HTERT RPE-1 (cell line): Measurements from ENCODE around the gene PRIM2.
"Not testable (repeated sequence)": the region's sequence is repeated elsewhere in the genome, so short reads cannot be mapped to it uniquely, and the experiment has no call there.

Experiments
- in situ Hi-C: fragments of 300-500 bp; cut with MboI; formaldehyde crosslinking; loops from 4 replicates; pipeline ENCODE4 v1.14.3; 2020; ENCODE audit warnings: low sequenced_read_pairs

The PRIM2 gene

DNA sequence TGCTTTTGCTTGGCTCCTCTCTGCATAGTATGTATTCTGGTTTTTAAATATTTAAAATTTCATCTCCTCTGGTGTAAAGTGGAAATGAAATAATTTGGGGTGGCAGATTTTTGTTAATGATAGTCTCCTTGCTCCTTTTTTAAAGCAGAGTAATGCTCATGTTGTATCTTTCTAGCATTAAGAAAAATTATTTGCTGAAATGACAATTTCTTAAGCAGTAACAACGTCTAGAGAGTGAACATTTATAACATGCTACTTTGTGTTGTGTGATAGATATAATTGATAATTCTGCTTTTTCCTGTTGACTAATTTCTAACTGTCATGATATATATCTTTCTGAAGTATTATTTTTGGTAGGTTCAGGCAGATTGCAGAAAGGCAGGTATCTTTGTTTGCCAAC lies 127.4 kb downstream of the PRIM2 start:
- in situ Hi-C loops = not testable (repeated sequence)

DNA sequence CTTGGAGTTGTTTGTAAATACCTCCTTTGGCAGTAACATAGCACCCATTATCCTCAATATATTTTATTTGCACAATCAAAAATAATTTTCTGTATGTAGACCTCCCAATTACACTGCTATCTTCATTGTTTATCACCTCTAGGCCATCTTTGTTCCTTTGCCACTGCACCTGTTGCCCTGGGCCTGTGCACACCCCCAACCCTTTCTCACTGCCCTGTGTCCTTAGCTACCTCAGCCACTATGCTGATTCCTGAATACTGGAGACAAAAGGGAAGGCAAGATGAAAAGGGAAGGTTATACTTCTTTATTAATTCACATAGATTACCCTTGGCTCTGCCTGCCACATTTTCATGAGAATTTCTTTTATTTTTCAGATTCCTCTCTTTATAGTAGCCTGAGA lies 127.9 kb downstream of the PRIM2 start:
- in situ Hi-C loops = not testable (repeated sequence)

DNA sequence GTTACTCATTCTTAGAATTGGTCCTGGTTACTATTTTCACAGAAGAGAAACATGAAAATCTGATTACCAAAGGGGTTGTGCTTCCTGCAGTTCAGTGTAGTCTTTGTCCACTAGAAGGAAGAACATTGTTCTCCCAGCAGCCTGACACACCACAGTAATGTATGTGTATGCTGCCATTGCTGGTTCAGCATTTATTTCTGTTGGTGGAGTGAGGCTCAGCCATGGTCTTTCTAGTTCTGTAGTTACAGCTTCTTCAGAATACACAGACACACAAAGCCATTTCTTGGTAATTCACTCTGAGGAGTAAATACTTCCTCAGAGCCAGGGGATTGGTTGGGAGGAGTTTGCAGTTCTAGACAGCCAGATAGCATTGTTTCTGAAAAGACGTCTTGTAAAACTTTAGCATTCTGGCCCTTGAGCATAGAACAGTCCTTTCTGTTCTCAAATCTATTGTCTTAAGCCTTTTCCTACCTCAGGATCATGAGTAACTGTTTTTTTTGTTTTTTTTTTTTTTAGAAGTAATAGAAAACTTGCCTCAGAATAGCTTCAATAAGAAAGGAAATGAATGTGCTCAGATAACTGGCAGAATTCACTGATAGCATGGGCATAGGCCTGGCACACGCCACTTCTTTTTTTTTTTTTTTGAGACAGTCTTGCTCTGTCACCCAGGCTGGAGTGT lies 128.5 kb downstream of the PRIM2 start:
- in situ Hi-C loops = not testable (repeated sequence)

DNA sequence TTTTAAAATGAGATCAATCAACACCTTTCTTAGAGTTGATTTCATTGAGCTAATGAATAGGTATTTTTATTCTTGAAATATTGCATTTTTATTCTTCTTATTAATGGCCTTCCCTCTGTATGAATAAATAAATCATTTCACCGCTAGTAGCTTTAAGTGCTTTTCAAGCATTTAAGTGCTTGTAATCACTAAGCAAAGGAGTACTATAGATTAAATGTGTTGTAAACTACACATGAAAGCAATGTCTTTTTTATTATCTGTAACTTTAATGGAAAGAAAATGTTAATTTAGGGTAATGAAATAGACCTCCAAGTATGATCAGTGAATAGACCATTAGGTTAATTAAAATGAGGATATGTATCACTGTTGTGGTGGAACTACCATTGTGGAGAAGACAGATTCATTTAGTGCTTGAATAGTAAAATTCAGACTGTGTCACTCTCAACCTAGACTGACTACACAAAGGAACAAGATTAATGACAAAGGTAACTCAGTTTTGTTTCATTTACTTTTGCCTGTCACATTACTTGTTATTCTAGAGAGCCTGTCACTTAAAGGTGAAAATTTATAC lies 132.2 kb downstream of the PRIM2 start:
- in situ Hi-C loops = not testable (repeated sequence)

DNA sequence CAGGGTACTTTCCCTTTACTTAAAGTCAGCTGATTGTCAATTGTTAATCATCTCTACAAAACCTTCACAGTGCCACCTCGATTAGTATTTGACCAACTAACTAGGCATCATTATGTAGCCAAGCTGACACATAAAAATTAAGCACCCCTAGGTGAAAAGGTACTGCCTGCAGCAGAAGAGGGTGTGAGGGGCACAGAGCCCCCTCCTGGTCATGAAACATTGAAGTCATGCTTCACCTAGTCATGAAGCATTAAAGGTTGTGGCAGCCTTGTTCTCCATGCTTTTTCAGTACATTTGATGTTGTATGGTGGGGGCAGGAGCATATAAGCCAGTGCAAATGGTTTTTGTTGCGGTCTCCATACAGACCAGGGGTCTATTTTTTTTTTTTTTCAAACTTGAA lies 142.4 kb downstream of the PRIM2 start:
- in situ Hi-C loops = not testable (repeated sequence)

DNA sequence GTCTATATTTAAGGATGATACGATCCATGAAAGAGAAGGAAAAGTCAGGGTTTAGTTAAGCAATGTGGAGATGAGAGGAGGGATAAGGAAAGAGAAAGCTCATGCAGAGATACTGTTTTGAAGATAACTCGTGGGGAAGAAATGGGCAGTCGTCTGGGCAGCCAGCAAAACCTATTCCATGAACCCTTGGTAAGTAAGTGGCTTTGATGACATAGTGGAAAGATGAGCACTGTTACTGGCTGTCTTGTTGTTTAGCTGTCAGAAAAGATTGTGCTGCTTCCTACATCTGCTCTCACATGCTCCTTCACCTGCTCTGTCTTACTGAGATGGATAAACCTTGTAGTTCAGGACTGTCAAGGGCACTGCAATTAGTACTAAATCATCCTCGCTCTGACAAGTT lies 143.6 kb downstream of the PRIM2 start:
- in situ Hi-C loops = not testable (repeated sequence)

- in situ Hi-C loops = not testable (repeated sequence)
These were observed 146.4 kb downstream of the PRIM2 start for GRCh38 chr6:57463809-57464208.

GRCh38 chr6:57465968-57466367 lies 148.5 kb downstream of the PRIM2 start:
- in situ Hi-C loops = not testable (repeated sequence)

DNA sequence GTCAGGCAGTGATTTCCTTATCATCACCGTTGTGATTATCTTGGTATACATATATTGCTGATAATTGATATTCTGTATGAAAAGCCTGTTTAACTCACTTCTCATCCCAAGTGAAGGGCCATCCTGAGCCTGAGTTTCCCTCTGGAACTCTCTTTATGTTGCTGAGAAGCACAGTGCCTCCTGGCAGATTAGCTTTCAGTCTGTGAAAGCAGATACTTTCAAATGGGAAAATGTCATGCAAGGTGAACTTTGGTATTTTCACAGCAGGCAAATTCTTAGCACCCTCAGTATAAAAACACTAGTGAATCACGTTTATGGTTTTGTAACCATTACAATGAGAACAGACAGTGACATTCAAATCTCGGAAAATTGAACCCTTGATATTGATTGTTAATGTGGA lies 151.6 kb downstream of the PRIM2 start:
- in situ Hi-C loops = no loop called here

DNA sequence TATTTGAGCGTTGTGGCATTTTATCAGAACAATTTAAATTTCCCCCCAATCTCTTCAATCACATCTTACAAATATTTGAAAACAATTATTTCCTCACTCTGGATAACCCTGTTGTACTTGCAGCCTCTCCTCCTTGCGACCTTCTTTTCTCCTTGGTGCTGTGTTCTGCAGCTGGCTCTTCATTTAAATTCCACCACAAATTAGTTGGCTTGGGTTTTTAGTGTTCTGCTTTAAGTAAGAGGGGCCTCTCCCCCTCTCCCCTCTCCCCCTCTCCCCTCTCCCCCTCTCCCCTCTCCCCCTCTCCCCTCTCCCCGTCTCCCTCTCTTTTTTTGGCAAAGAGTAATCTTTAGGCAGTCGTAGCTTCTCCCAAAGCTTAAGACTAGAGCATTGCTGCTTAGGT lies 152.7 kb downstream of the PRIM2 start:
- in situ Hi-C loops = not testable (repeated sequence)

DNA sequence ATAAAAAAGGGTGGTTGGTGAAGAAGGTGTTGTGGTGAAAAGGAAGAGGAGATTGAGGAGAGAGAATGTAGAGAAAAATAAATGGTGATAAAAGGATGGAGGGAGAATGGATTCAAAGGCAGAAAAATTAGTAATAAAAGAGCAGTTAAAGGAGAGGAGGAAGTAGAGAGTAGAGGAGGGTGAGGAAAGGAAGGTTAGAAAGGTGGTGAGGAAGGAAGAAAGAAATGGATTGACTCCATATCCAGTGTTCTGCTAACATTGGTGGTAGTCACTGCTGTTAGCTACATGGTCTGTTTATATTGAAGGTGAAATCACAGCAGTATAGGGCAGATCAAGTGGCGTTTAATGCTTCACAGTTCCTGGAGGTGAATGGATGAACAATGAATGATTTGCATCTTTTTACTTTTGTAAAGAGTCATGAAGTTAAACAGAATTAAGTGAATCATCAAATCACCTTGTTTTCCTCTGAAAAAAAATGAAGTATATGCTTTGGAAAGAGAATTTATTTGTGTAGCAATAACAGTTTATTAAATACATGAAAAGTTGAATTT lies 154.0 kb downstream of the PRIM2 start:
- in situ Hi-C loops = not testable (repeated sequence)

DNA sequence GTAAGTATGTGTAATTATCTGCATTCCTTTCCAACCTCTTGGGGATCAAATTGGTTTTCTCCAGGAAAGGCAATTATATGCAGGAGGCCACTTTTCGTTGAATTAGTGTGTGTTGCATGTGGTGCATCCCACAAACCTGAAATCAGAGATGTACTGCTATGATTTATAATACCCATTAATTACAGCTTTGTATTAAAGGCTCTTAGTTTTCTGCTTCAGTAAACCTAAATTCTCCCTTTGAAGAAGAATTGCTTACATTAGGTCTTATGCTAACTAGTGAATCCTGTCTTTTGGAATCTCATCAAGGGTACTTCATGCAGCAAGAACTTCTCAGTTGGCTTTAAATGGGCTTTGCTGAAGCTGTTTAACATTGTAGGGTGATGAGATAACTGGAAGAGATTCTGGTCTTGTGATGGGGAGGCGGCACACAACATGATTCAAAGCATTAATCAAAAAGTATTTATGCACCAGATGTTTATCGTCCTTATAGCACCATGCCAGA lies 155.5 kb downstream of the PRIM2 start:
- in situ Hi-C loops = not testable (repeated sequence)

DNA sequence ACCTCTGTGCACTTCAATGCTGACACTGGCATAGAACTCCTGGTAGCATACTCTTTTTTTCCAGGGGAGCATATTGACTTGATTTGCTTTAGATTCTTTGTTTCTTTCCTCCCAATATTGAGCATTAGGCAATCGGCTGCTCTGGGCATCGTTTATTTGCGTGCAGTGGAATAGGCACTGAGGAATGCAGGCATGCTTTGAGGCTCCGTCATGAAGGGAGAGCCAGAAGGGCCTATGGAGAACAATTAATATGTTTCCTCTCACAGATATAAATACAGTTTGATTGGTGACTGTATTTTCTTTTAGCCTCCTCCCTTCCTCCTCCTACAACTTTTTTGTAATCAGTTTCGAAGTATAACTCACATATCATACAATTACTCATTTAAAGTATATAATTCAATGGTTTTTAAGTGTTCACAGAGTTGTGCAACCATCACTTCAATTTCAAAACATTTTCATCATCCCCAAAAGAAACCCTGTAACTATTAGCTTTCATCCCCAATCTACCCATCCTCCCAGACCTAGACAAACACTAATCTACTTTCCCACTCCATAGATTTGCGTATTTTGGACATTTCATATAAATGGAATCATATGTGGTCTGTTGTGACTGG lies 157.5 kb downstream of the PRIM2 start:
- in situ Hi-C loops = not testable (repeated sequence)

- in situ Hi-C loops = not testable (repeated sequence)
These were observed 158.2 kb downstream of the PRIM2 start for GRCh38 chr6:57475656-57476055.

DNA sequence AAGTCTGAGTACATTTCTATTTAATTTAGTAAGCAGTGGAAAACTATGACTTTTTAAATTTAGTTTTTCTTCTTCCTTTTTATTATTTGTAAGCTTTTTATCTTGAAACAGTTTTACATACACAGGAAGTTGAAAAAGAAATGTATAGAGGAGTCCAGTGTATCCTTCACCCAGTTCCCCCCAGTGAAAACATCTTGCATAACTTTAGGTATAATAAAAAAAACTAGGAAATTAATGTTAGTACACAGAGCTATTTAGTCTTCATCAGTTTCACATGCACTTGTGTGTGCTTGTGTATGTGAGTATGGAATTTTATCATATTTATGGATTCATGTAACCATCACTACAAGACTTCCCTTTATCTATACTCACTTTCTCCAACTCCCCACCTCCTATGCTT lies 162.8 kb downstream of the PRIM2 start:
- in situ Hi-C loops = not testable (repeated sequence)

GRCh38 chr6:57481121-57481520 lies 163.7 kb downstream of the PRIM2 start:
- in situ Hi-C loops = not testable (repeated sequence)

GRCh38 chr6:57482471-57482870 lies 165.0 kb downstream of the PRIM2 start:
- in situ Hi-C loops = not testable (repeated sequence)

DNA sequence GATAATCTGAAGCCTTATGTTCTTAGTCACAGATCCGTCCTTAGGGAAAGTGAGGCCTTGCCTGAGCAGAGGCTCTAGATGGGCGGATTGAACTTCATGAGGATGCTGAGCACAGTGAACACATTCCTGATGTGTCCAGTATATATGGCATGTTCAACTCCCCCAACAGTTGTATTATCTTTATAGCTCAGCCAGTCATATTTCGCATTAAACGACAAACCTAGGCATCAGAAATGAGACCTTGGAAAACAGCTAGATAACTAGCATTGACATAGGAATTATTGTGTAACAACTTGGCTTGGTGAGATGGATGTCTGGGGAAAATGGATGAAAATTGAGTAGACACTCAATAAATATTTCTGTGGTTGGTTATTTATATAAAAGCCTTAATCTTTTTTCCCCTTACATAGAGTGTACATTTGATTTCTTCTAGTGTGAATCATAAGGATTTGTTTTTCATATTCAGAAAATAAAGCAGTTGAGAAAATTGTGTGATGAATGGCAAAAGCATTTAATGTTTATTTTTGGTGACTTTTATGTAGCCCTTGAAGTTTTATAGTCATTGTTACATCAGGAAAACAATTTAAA lies 169.2 kb downstream of the PRIM2 start:
- in situ Hi-C loops = not testable (repeated sequence)

DNA sequence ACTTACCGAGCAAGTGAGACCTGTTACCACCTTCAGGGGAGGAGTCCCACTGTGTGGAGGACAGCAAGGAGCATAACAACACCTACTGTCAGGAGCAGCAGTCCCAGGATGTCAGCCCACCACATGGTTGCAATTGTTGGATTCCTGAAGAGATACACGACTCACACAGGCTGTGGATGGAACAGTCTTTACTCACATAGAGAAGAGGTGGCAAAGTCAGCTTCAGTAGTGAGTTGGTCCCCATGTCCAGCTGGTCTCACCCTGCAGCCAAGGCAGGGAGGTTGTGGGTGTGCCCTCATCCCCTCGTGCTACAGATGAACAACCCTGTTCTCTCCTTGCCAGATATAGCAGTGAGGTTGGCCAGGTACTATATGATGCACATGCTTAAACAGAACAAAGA lies 171.1 kb downstream of the PRIM2 start:
- in situ Hi-C loops = not testable (repeated sequence)

DNA sequence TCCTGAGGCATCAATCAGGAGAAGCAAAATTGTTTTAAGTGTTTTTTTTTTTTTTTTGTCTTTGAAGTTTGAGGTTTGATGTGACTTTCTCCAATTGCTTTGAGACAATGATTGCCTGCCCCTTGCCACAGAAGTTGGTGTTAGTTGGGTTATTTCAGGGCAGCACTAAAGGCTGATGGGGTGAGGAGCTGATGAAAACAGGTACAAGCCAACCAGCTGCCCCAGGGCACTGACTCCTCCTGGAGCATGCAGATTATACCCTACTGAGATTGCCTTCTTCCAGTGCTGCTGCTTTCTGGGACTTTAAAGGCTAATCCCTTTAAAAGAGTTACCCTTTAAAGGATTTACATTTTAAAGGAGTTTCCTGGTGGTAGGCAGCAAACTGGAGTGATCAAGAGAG lies 172.5 kb downstream of the PRIM2 start:
- in situ Hi-C loops = not testable (repeated sequence)

- in situ Hi-C loops = not testable (repeated sequence)
These were observed 174.4 kb downstream of the PRIM2 start for GRCh38 chr6:57491795-57492194.
